OCI-LY3 (cell line): Measurements from ENCODE around the gene MAN2A1.

Experiments used
- H2AFZ ChIP-seq: fragments of 200-600, 300-600 bp; shearing (Covaris generic); 2 replicates; pipeline ENCODE4 v1.6.0; 2014; ENCODE audit warnings: antibody characterized with exemption, low read depth, low read length
- H3K27ac ChIP-seq: fragments of 200-600, 300-600 bp; sonication (generic); 2 replicates; pipeline ENCODE4 v1.5.1; 2014; ENCODE audit warnings: mild to moderate bottlenecking, low read length, moderate library complexity, mixed read lengths
- H3K27me3 ChIP-seq: fragments of 200-600, 300-600 bp; sonication (generic); 2 replicates; pipeline ENCODE4 v1.6.1; 2014; ENCODE audit warnings: low read depth, low read length, mixed read lengths
- H3K36me3 ChIP-seq: fragments of 200-600, 300-600 bp; sonication (generic); replicated peaks from 2 replicates; pipeline ENCODE3; 2014; ENCODE audit warnings: low read depth, low read length, mixed read lengths
- H3K4me1 ChIP-seq: fragments of 300-600, 200-600 bp; sonication (generic); 2 replicates; pipeline ENCODE4 v1.6.1; 2014; ENCODE audit warnings: low read length, mixed read lengths
- H3K4me2 ChIP-seq: fragments of 200-600, 300-600 bp; sonication (generic); 2 replicates; pipeline ENCODE4 v1.6.1; 2014; ENCODE audit warnings: low read length, mixed read lengths
- H3K4me3 ChIP-seq: fragments of 300-600, 200-600 bp; sonication (generic); 2 replicates; pipeline ENCODE4 v1.5.1; 2014; ENCODE audit warnings: antibody characterized with exemption, mild to moderate bottlenecking, low read length, moderate library complexity
- H3K79me2 ChIP-seq: fragments of 300-600, 200-600 bp; shearing (Covaris generic); 2 replicates; pipeline ENCODE4 v1.6.1; 2014; ENCODE audit warnings: mild to moderate bottlenecking, low read length, mixed read lengths
- H3K9ac ChIP-seq: fragments of 300-600, 200-600 bp; shearing (Covaris generic); 2 replicates; pipeline ENCODE4 v1.6.0; 2014; ENCODE audit warnings: mild to moderate bottlenecking, low read length, moderate library complexity
- H3K9me3 ChIP-seq: fragments of 200-600, 300-600 bp; shearing (Covaris generic); 2 replicates; pipeline ENCODE4 v1.6.1; 2014; ENCODE audit warnings: low read length, mixed read lengths; ENCODE audit not compliant: insufficient read depth
- H4K20me1 ChIP-seq: fragments of 200-600, 300-600 bp; sonication (generic); 2 replicates; pipeline ENCODE4 v1.6.1; 2016; ENCODE audit warnings: low read length, mixed read lengths; ENCODE audit not compliant: insufficient read depth
- CTCF ChIP-seq: fragments of 200-600, 300-600 bp; sonication (generic); IDR thresholded peaks from 2 replicates; pipeline ENCODE4 v1.5.1; 2014; ENCODE audit warnings: antibody characterized with exemption, low read length, low read depth
- EZH2phosphoT487 ChIP-seq: fragments of 200-600 bp; shearing (Covaris generic); IDR thresholded peaks from 2 replicates; pipeline ENCODE4 v1.6.1; 2018; ENCODE audit warnings: antibody characterized with exemption, mixed run types, low read depth

Gene MAN2A1

DNA sequence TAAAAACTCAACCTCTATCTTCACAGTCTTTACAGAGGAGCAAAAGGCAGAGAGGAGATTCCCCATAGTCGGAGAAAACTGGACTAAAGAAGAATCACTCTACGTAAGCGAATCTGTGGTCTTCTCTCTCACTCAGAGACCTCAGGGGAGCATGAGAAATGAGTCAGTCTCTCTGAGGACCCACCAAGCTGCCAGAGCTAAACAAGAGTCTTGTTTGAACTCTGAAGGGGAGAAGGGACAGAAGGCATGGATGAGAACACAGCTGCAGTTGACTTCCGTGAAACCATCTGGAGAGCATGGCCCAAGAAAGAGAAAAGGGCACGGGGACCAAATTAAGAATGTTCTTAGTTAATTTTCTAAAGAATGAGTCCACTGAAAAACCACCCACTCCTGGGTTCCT, 12.8 kb upstream of the MAN2A1 start:
- Histone ChIP-seq H3K9me3 (no peaks in the 10 kb centered on the region), H2AFZ (no peak overlapping the region), H3K27ac (no peak overlapping the region), H3K4me1 (peaks cover 8% of the 10 kb centered on the region), H3K27me3 (peaks cover 20% of the 10 kb centered on the region), H3K9ac (no peak overlapping the region), H3K79me2 (no peaks in the 10 kb centered on the region), H3K4me2 (peak overlapping the region; percentile 38), H3K4me3 (no peak overlapping the region), H3K36me3 (no peaks in the 10 kb centered on the region), H4K20me1 (no peaks in the 10 kb centered on the region)
- no peak for TF ChIP-seq CTCF
- TF ChIP-seq EZH2phosphoT487 = no peak

DNA sequence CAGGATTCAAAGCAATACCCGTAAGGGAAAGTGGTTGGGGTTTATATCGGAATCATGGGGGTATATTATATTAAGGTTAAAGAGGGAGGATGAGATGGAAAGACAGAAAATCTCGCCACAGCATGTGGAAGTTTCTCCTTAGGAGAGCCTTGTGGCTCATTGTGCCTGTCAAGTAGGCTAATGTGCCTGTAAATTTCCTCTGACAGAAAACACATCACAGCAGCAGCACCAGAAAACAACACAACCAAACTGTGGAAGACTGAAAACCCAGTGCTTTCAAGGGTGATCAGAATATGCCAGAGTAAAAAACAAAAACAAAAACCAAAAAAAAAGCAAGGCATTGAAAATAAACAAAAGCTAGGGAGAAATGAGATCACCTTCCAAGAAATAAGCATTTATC, 11.3 kb upstream of the MAN2A1 start:
- Histone ChIP-seq H3K27me3 (peaks cover 13% of the 10 kb centered on the region; the same call in 1 of the 2 replicates), H3K4me3 (no peak overlapping the region), H3K4me1 (peaks cover 8% of the 10 kb centered on the region), H3K79me2 (no peaks in the 10 kb centered on the region), H3K9me3 (no peaks in the 10 kb centered on the region), H3K9ac (no peak overlapping the region), H3K36me3 (no peaks in the 10 kb centered on the region), H3K4me2 (no peak overlapping the region), H3K27ac (no peak overlapping the region), H4K20me1 (no peaks in the 10 kb centered on the region), H2AFZ (no peak overlapping the region)
- TF ChIP-seq EZH2phosphoT487 (no peak), CTCF (no peak)

- H3K36me3 ChIP-seq = no peaks in the 10 kb centered on the region
- H3K27ac ChIP-seq = no peak overlapping the region
- 0 out of 2 replicates have a peak, but pooled peaks cover under 1% of the 10 kb centered on the region for H3K27me3 ChIP-seq
- peaks cover 5% of the 10 kb centered on the region for H3K4me1 ChIP-seq
- TF ChIP-seq EZH2phosphoT487 = no peak
- H3K9me3 ChIP-seq = no peaks in the 10 kb centered on the region
- no peaks in the 10 kb centered on the region for H3K79me2 ChIP-seq
- H3K4me3 ChIP-seq = no peak overlapping the region
- no peak overlapping the region for H3K9ac ChIP-seq
- H2AFZ ChIP-seq = no peak overlapping the region
- H4K20me1 ChIP-seq = no peaks in the 10 kb centered on the region
- H3K4me2 ChIP-seq = no peak overlapping the region
These were observed 8.0 kb upstream of the MAN2A1 start for GRCh38 chr5:109681763-109682162.

- no peaks in the 10 kb centered on the region for H3K79me2 ChIP-seq
- no peak overlapping the region for H2AFZ ChIP-seq
- no peak overlapping the region for H3K9ac ChIP-seq
- H3K4me2 ChIP-seq = no peak overlapping the region
- H4K20me1 ChIP-seq = no peaks in the 10 kb centered on the region
- H3K9me3 ChIP-seq = no peaks in the 10 kb centered on the region
- H3K36me3 ChIP-seq = no peaks in the 10 kb centered on the region
- no peak overlapping the region for H3K27ac ChIP-seq
- no peak overlapping the region for H3K4me3 ChIP-seq
- no peaks in the 10 kb centered on the region for H3K4me1 ChIP-seq
- no peaks in the 10 kb centered on the region for H3K27me3 ChIP-seq
- TF ChIP-seq CTCF (no peak), EZH2phosphoT487 (no peak)
These were observed 7.3 kb upstream of the MAN2A1 start for GRCh38 chr5:109682383-109682782.

GRCh38 chr5:109685916-109686315, 3.8 kb upstream of the MAN2A1 start:
- H3K9ac ChIP-seq = no peak overlapping the region
- TF ChIP-seq CTCF (no peak), EZH2phosphoT487 (no peak)

More at GRCh38 chr5:109685916-109686315, 3.8 kb upstream of the MAN2A1 start:
- Histone ChIP-seq H3K4me1 (no peaks in the 10 kb centered on the region), H2AFZ (no peak overlapping the region), H3K9me3 (peaks cover 9% of the 10 kb centered on the region; the same call in 1 of the 2 replicates), H3K27me3 (no peaks in the 10 kb centered on the region), H3K36me3 (no peaks in the 10 kb centered on the region), H3K27ac (no peak overlapping the region), H3K4me3 (no peak overlapping the region), H4K20me1 (no peaks in the 10 kb centered on the region), H3K4me2 (no peak overlapping the region), H3K79me2 (peaks cover 12% of the 10 kb centered on the region)
